ENCODE measurements around the gene MYCN. TPM values are rescaled to one million over a fixed set of nuclear protein-coding genes. Genes with fewer than 3 reads are reported as not detected.

MYCN gene
- total and polyA plus RNA-seq, 9 donors = 1.2 to 7.0 (median 2.7) TPM

DNA sequence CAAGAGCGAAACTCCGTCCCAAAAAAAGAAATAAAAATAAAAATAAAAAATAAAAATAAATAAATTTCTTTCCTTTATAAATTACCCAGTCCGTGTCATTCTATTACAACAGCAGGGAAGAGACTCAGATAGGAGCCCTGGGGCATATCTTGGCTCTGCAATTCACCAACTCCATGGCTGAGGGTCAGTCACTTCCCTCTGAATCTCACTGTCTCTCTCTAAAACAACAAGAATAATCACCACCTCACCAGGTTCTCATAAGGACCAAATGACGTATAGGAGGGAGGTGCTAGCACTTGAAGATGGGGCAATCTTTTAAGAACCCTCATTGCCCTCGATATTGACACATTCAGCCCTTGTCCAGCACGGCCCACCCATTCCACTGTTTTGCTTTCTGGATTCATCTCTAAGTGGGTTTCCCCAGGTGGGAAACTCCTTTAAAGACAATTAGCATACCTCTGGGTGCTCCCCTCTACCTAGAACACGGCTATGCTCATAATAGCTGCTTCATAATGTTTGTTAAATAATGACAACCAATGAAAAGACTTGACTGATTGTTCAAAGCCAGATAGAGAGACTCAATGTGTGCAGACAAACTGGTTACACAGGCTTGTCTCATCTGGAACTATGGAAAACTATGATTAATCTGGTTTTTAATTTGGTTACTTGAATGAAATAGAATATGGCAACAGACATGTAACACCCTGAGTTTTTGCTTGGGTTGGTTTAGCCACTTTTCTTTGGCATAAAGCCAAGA lies 15.1 kb downstream of the MYCN start:
- H3K9me3 ChIP-seq = no peaks in the 10 kb centered on the region
- no peaks in the 10 kb centered on the region for H3K27me3 ChIP-seq
- TF ChIP-seq, protein P1, sequence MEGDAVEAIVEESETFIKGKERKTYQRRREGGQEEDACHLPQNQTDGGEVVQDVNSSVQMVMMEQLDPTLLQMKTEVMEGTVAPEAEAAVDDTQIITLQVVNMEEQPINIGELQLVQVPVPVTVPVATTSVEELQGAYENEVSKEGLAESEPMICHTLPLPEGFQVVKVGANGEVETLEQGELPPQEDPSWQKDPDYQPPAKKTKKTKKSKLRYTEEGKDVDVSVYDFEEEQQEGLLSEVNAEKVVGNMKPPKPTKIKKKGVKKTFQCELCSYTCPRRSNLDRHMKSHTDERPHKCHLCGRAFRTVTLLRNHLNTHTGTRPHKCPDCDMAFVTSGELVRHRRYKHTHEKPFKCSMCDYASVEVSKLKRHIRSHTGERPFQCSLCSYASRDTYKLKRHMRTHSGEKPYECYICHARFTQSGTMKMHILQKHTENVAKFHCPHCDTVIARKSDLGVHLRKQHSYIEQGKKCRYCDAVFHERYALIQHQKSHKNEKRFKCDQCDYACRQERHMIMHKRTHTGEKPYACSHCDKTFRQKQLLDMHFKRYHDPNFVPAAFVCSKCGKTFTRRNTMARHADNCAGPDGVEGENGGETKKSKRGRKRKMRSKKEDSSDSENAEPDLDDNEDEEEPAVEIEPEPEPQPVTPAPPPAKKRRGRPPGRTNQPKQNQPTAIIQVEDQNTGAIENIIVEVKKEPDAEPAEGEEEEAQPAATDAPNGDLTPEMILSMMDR (IDR thresholded peaks at IDR 0.05) = no peak
- no peak for TF ChIP-seq POLR2A (IDR thresholded peaks at IDR 0.05)
- TF ChIP-seq EP300 (IDR thresholded peaks at IDR 0.05) = no peak
- H3K4me3 ChIP-seq = no peak overlapping the region
- H3K36me3 ChIP-seq = no peaks in the 10 kb centered on the region
- intact Hi-C loops (cut with DNase I) = loop anchor here in 1 of 4 donors (10.0 kb wide), 1 partner anchor 549 kb away; no protein-coding TSS in a partner anchor
- 93 to 94% (median 93%) methylated on average over 7 of the region's 7 CpGs for WGBS, 3 donors
- DNase-seq = no peak
- no peak overlapping the region for H3K27ac ChIP-seq
- H3K4me1 ChIP-seq (ENCODE audit: insufficient read depth) = no peaks in the 10 kb centered on the region

- 72 to 79% (median 78%) methylated on average over 9 of the region's 9 CpGs for WGBS, 3 donors
- no peaks in the 10 kb centered on the region for H3K27me3 ChIP-seq
- H3K4me1 ChIP-seq (ENCODE audit: insufficient read depth) = no peaks in the 10 kb centered on the region
- H3K9me3 ChIP-seq = no peaks in the 10 kb centered on the region
- H3K4me3 ChIP-seq = no peak overlapping the region
- H3K36me3 ChIP-seq = no peaks in the 10 kb centered on the region
- no peak overlapping the region for H3K27ac ChIP-seq
- intact Hi-C loops (cut with DNase I) = loop anchor here in 1 of 4 donors (10.0 kb wide), 1 partner anchor 549 kb away; no protein-coding TSS in a partner anchor
- no peak for TF ChIP-seq POLR2A (IDR thresholded peaks at IDR 0.05)
- TF ChIP-seq, protein P1 (IDR thresholded peaks at IDR 0.05) = no peak
- TF ChIP-seq EP300 (IDR thresholded peaks at IDR 0.05) = no peak
- no peak for DNase-seq
These were observed 15.9 kb downstream of the MYCN start for GRCh38 chr2:15956230-15956629.

DNA sequence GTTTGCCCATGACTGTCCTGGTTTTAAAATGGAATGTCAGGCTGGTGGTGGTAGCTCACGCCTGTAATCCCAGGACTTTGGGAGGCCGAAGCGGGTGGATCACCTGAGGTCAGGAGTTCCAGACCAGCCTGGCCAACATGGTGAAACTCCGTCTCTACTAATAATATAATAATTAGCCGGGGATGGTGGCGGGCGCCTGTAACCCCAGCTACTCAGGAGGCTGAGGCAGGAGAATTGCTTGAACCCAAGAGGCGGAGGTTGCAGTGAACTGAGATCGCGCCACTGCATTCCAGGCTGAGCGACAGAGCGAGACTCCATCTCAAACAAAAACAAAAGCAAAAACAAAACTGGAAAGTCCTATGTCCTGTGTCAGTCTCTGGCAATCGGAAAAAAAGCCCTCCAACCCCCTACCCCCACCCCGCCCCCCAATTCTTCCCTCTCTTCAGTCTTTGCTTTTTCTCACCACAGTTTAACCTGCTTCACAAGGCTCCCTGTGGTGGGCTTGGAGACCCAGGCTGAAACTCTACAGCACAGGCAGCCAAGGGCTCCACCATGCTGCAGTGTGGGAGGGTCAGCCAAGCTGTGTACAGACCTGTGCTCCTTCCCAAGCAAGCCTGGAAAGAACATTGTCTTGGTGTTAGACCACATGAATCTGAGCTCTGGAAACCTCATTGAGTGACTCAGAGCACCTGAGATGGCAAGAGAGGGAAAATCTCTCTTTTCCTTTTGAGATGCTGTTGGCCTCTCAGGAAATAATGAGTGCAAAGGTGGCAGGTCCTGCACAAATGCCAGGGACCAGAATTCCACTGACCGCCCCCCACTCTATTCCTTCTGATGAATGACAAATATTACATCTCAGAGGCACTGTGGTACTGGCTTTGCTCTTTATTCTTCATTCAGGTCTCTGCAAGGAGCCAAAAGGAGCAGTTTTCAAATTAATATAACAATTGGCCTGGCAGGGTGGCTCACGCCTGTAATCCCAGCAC lies 16.7 kb downstream of the MYCN start:
- no peak overlapping the region for H3K4me3 ChIP-seq
- H3K9me3 ChIP-seq = no peaks in the 10 kb centered on the region
- WGBS, 3 donors = 96 to 98% (median 96%) methylated on average over 16 of the region's 16 CpGs
- no peaks in the 10 kb centered on the region for H3K27me3 ChIP-seq
- H3K4me1 ChIP-seq (ENCODE audit: insufficient read depth) = no peaks in the 10 kb centered on the region
- no peaks in the 10 kb centered on the region for H3K36me3 ChIP-seq
- TF ChIP-seq EP300 (IDR thresholded peaks at IDR 0.05) (no peak), POLR2A (IDR thresholded peaks at IDR 0.05) (no peak)
- TF ChIP-seq, protein P1 (IDR thresholded peaks at IDR 0.05) = no peak
- no peak overlapping the region for H3K27ac ChIP-seq
- intact Hi-C loops (cut with DNase I) = loop anchor here in 1 of 4 donors (10.0 kb wide), 1 partner anchor 548 kb away; no protein-coding TSS in a partner anchor
- no peak for DNase-seq

Measured in ovary (tissue), 9 donors.